Frontal cortex (tissue), 4 donors: ENCODE results near the gene CSRP3. TPM values are rescaled to one million over a fixed set of nuclear protein-coding genes. Genes with fewer than 3 reads are reported as not detected.

Source experiments
- DNase-seq, 2 donors: peaks; one replicate each; pipeline ENCODE4 v3.0.0; 2012; ENCODE audit warnings: low spot score in 2 of 2
- FAIRE-seq: peaks from 2 replicates; lab custom pipeline; 2012; peaks lifted over from hg19 to GRCh38; lab: Jason Lieb, UNC
- total RNA-seq: library from RNA; depleted of rRNA; stranded (reverse); fragments of >200 nt; gene quantifications from one replicate; pipeline ENCODE4 v1.2.3, GENCODE V29; 2014
- donor health status: control.
- donor health status: control.
- donor health status: control.

The CSRP3 gene
- total RNA-seq, 1 donor from 2014 or later: not detected

DNA sequence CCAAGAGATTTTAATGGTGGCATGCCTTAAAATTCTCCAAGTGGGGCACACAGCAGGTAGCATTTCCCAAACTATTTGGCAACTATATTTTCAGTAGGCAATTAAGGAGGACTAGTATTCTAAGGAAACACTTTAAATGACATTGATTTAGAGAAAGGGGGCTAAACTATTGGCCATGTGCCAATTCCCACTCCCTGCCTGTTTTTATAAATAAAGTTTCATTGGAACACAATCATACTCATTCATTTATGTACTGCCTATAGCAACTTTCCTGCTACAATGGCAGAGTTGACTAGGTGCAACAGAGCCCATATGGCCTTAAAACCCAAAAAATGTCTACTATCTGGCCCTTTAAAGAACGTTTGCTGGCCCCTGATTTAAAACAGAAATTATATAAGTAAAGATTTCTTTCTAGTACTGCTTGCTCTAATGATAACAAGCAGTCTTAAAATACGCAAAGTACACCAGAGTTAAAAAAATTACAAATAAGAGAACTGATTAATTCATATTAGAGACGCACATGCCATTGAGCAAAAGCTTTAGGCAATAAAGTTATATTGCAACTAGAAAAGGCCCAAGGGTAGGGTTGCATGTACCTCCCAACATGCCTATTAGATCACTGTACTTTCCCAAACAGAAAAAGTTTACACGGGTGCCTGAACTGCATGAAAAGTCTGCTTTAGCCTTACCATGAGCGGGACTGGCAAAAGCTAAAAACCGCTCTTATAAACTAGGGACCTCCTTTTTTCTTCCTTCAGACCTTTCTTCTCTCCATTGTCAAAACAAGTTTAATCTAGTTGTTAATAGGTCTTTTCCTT lies 24.8 kb upstream of the CSRP3 start:
- no peak for DNase-seq
- no peak for FAIRE-seq

DNA sequence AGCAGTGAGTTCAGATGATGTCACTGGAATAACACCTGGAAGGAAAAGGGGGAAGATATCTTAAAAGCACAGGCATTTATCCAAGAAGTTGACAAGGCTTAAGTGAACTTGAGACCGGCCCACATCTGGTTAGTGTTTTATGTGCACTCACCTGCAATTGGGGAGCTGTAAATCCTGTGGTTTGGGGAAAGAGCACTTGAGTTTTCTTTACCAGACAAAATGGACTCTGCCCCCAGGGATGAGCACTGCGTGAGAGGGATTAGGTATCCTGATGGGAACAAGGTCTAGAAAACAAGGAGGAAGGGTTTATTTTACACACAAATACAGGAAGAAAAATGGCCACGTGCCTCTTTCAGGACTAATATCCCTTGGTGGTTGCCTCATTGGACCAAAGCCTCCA lies 23.8 kb upstream of the CSRP3 start:
- no peak for DNase-seq
- FAIRE-seq: no peak

DNA sequence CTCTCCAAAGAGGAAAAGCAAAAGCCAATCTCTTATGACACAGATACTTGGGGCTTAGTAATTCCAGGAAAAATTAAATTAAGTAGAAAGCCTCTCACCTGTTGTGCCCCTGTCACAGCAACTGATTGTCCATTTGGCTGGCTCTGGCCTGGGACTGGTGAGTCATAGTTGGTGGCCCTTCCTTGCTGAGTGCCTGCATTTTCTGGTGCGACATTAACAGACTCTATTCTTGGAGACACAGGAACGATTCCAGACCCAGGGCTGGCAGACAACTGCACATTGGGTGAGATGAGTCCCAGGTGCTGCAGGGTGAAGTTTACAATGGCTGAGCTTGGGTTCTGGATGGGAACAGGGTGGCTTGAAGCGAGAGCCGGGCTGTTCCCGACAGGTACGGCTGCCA lies 23.3 kb upstream of the CSRP3 start:
- no peak for DNase-seq
- no peak for FAIRE-seq

DNA sequence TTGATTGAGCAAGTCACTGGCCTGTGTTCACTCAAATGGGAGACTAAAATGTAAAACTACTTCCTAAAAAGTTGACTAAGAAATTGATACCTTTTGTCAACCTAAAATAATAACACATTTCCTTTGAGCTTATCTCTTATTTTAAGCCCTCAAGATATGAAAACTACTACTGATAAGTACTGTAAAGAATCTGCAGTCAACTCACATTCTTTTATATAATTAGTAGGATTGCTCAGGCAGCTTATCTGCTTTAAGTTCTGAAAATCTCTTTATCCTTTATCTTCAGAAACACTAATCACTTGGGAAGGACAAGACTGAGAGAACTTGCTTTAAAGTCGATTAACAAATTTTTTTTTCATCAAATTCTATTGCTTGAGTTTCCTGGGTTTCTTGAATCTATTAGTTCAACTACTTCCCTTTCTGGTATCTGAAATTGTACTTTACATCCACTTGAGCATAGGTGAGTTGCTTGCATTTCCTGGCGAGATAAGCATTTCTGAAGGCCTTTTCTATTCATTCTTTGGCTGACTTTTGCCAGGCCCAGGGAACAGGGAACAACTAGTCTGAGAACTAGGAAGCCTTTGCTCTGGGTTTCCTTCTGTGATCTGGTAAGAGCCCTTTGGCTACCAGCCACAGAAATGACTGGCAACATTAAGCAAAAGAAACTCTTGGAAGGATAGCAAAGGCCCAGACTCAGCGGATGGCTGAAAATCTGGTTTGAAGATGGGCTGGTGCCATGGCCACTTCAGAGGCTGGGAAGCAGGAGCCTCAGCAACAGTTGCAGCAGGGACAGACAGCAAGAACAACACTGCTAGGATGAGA lies 19.3 kb upstream of the CSRP3 start:
- DNase-seq: no peak
- no peak for FAIRE-seq

DNA sequence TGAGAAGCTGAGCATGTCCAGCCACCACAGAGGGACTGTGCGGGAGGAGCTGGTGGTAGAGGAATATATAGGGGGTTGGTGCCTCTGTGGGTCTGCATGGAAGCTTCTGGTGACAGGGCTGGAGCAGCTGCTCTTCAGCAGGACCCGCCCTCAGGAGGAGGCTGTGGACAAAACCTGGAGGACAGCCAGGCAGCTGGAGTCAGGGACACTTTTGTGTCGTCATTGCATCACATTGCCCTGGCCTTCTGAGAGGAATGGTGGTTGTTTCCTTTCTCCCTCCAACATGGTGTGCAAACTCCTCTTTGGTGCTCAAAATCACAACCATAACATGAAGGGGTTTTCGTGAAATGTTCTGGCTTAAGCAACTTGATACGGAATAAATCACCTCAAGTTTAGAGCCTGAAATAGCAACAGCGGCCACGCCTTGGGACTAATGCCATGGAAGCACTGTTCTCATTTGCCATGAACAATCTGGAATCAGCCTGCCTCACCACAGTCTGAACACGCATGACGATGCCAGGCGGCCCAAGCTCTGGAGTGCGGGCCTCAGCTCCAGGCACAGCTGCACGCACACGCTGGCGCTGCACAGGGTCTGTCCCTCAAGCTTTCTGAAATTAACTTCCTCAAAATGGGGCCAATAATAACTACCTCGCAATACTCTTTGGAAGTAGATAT lies 17.1 kb upstream of the CSRP3 start:
- no peak for FAIRE-seq
- no peak for DNase-seq

DNA sequence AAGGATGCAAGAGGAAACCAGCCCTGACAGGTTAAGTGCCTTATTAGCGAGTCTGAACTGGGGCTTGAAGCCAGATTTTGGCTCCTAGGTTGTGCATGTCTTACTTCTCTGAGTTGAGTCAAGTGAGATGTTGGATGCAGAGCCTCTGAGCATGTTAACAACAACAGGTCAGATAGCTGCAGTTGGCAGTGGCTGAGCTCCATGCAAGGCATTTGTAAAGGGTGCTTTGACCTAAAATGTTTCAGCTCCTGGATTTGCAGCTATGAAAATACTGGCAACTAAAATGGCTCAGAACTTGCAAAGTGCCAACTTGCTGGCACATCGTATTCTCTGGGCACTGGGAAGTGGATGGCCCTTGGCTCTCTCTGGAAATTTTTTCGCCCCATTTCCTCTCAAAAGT lies 16.4 kb upstream of the CSRP3 start:
- FAIRE-seq (no peak), DNase-seq (no peak)

DNA sequence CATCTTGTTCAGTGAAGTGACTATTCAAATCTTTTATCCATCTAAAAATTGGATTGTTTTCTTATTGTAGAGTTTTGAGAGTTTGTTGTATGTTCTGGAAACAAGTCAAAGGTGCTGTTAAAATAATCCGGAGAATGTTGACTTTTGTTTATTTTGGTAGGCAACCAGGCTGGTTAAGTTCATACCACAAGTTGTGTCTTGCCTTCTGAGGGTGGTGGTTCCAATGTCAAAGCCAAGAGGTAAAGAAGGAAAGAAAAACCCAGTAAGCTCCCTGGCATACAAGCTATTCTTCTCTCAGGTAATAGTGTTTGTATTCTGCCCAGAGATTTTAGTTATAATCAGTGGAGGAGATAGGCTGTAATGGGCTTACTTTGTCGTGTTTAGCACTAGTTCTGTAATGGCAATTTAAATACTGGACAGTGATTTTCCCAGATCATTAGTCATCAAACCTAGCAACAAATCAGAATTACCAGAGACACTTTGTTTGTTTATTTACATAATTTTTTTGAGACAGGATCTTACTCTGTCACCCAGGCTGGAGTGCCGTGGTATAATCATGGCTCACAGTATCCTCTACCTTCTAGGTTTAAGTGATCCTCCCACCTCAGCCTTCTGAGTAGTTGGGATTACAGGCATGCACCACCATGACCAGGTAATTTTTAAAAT lies 15.1 kb upstream of the CSRP3 start:
- DNase-seq (no peak), FAIRE-seq (no peak)

DNA sequence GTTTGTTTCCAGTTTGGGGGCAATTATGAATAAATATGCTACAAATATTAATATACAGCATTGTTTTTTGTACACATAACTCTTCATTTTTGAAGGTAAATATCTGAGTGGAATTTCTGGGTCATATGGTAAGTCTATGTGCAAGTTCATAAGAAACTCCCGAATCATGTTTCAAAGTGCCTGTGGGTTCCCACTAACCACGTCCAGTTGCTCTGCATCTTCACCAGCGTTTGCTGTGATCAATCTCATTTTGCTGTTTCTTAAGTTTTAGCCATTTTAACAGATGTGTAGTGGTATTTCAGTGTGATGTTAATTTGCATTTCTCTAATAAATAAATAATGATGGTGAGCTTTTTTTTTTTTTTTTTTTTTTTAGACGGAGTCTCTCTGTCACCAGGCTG lies 14.2 kb upstream of the CSRP3 start:
- DNase-seq (no peak), FAIRE-seq (no peak)

DNA sequence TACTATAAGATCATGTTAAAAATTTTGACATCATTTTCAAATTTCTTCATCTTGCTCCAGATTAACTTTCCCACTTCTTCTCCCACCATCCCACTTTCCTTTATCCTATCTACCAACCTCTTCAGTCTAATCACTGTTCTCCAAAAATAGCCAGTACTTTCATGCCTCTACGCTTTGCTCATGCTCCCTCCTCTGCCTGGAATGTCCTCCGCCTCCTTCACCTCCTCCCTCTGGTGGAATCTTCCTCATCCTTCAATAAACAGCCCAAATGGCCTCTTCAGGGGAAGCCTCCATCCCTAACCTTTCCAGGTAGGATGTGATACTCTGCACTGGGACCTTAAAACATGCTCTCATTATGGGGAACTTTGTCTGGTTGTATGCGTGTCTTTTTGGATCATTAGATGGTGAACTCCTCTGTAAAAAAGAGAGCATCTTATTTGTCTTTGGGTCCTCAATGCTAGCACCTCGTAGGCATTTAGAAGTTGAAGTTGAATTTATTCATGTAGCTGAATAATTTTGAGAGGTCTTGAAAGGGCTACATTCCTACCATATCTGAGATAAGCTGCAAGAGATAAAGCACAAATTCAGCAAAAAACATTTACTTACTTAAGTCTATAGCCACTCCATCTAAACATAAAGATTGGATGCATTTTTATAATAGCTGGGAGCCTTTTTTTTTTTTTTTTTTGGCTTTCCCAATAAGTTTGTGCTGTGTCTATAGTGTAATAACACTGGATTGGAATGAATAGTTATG lies 8.0 kb upstream of the CSRP3 start:
- no peak for DNase-seq

DNA sequence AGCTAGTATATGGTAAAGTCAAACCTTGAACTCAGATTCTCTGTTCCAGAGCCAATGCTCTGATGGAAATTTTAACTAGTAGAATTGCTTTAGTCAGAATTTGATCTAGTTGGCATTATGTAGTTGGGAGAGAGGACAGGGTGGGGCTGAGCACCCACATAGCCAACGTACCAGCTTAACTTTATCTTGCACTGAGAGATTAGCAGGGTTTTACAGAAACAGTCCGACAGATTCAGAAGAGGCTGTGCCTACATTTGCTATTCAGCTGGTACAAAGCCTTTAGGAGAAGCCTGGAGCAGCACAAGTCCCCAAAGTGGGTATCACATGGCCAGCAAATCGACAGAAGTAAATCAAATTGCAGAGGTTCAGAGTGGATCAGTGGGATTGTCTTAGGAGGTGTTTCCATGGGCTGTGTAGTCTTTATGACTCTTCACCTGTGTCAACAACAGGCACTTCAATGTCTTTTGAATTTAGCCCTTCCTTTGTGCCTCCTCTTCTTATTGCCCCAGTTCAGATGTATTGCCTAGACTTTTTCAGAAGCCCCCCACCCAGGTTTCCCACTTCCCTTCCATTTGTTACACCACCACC lies 7.3 kb upstream of the CSRP3 start:
- FAIRE-seq (no peak), DNase-seq (no peak)

More for the DNA sequence above, 8.0 kb upstream of the CSRP3 start:
- no peak for FAIRE-seq

DNA sequence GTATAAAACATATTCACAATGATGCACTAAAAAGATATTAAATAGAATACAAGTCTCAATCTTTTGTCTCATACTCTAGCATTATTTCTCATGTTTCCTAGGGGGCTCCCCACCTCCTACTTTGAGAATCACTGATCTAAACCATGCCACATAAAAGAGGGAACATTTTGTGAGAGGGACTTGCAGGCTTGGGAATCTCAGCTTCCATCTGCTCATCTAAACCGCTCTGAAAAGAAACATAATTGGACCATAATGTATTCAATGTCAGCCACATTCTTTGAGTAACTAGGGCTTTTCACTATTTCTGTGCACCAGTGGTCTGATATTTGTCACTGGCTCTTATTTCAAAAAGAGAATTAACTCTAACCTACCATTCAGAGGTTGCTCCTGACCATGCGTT lies 6.4 kb upstream of the CSRP3 start:
- DNase-seq: no peak
- FAIRE-seq: no peak

DNA sequence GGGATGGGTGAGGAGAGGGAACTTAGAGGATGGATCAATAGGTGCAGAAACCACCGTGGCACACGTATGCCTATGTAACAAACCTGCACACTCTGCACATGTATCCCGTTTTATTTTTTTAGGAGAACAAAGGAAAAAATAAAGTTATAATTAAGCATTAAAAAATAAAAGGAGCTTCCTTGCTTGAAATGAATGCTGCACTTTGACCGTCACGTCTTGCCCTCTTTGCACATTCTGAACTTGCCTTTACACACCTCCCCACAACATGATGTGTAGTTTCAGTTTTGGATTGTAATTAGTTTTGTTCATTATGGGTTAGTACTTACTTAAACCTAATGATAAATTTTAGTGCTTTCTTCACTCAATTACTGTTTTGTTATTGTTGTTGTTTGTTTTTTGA lies 3.1 kb upstream of the CSRP3 start:
- DNase-seq (no peak), FAIRE-seq (no peak)

DNA sequence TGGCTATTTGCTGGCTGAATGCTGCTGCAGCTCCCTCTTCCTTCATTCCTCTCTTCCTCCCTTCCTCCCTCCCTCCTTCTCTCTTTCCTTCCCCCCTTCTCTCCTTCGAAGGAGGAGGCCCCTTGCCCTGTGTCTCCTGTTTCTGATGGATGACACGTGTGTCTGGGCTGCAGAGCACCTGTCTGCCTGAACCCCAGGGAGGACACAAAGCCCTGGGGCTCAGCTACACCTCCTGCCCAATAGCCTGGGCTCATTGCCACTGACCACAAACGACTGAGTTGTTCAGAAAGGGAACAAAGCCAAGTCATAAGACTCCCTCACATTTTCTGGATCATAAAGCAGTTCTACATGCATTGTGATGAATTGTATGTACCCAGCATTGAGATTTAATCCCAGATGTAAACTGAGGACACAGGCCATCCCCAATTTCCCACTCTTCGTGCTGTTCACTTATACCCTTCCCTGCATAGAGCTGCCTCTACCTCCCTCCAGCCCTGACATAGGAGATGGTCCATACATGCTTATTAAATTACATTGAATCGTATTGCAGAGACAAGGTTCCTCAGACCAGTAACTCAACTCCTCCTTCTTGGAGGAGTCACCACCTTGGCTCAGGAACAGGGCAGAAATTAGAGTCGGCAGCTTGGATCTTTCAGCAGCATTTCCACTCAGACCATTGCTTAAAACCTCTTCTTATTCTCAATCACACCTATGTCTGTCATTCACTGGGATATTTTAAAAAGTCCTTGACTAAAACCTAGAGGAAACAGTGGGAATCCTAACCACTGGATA lies 1.2 kb downstream of the CSRP3 start:
- DNase-seq (no peak), FAIRE-seq (no peak)

DNA sequence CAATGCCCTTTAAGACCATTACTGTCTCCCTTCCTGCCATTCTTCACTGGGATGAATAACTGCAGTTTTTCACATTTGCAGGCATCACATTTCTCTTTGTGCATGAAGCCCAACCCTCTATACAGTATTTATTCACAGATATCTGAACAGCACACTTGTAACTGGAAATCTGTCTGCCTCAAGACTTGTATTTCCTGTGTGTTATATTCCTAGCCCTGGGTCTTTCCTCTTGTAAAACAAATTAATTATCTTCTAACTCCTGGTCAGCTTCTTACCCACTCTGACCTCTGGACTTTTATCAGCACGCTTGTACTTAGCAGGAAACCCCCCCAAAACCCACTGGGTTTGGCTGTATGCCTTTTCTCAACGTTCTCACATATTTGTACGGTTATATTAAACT lies 2.0 kb downstream of the CSRP3 start:
- no peak for FAIRE-seq

DNA sequence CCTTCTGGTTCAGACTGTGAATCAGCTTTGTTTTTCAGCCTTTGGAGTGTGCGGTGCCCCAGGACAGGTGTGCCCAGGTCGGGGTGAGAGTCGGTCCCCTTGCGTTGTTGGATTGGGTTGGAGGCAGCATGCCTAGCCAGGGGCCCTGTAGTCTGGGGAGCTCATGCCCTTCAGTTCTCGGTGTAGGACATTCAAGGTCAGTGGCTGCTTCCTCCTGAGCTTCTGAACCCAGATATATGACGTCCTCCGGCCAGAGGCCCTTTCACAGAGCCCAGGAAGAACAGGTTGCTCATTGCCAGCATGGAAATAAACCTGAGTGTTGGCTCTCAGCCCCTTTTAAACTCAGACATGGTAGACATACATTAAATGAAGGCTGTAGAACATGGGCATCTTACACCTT lies 2.7 kb downstream of the CSRP3 start:
- DNase-seq (no peak), FAIRE-seq (no peak)

More for the DNA sequence above, 2.0 kb downstream of the CSRP3 start:
- no peak for DNase-seq

DNA sequence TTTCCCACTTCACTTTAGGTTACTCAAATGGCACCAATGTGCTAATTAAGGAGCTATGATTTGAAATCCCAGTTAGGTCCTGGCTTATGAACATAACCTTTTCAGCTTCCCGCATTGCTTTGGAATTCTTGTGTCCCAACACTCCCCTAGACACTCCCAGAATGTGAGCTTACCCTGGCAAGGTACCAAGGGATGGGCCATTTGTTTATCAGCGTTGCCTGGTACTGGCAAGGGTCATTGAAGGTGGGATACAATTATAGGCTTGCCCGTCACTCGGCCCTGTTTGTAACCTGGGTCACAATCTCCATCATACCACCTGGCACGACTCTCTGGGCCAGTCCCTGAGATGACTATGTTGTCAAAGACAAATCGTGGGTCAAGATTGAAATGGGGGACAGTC lies 5.4 kb downstream of the CSRP3 start:
- FAIRE-seq: no peak
- DNase-seq: no peak

DNA sequence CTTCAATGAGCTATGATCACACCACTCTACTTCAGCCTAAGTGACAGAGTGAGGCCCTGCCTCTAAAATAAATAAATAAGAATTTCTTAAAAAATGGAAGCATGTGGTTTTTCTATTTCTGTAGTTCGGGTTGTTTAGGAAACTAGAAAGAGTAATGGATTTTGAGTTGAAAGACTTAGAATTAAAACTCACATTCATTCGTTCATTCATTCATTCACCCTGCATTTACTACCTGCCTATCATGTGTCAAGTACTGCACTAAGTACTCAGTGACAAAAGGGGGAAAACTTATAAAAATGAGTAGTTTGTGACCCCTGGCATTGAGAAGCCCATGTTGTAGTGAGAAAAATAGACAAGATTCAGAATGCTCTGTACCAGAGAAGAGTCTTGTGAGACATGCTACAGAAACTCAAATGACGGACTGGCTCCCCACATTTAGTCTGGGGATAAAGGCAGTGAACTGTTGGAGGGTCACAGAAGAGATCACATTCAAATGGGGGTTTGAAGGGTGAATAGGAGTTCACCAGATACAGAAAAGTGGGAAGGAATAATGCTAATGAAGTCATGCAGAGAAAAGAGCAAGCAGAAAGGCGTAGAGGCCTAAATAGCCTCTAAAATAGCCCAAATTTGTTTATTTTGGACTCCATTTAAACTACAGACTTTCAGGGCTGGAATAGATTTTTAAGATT lies 7.0 kb downstream of the CSRP3 start:
- FAIRE-seq: no peak
- DNase-seq: no peak

DNA sequence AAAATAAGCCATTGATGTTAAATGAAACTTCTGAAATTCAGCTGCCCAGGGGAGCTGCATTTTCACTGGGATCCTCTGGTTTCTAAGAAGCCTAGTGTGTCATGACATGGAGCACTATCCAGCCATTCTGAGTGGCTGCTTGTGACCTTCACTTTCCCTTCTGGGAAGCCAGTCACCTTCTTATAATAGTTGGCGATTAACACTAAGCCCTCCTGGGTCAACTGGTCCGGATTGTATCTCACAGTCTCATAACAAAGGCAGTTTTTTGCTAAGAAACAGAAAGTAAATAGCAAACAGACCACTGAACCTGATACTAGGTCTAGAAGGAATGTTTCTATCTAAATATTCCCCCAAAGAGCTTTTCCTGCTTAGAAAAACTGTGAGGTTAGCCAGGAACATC lies 7.9 kb downstream of the CSRP3 start:
- FAIRE-seq (no peak), DNase-seq (no peak)
